Body of pancreas (tissue), 4 donors: ENCODE measurements around the gene MARCHF3. TPM values are rescaled to one million over a fixed set of nuclear protein-coding genes. Genes with fewer than 3 reads are reported as not detected.

Experiments
- ATAC-seq: fragments of 150-250 bp; one replicate; pipeline ENCODE4 v1.9.1; 2016
- DNase-seq, 4 donors: peaks; one replicate each; pipeline ENCODE4 v3.0.0-alpha.2; 2019
- H3K27ac ChIP-seq, 4 donors: fragments of 200-600 bp; sonication (generic); 1 replicate in 3 of 4; 2 replicates in 1 of 4; pipeline versions ENCODE4 v1.5.1 to v1.6.1; 2016 to 2019; ENCODE audit warnings: mild to moderate bottlenecking in 1 of 4, mixed read lengths in 1 of 4, moderate library complexity in 1 of 4
- H3K27me3 ChIP-seq, 2 donors: fragments of 200-600 bp; sonication (generic); one replicate each; pipeline ENCODE4 v1.6.0; 2016; ENCODE audit warnings: mild to moderate bottlenecking in 1 of 2
- H3K36me3 ChIP-seq, 2 donors: fragments of 200-600 bp; sonication (generic); replicated peaks in 1 of 2; 2 replicates each; pipeline ENCODE4 v1.5.1; 2016; ENCODE audit warnings: low read depth in 2 of 2; ENCODE audit not compliant: insufficient read depth in 1 of 2
- H3K4me1 ChIP-seq: fragments of 200-600 bp; sonication (generic); one replicate; pipeline ENCODE4 v1.6.0; 2016
- H3K4me3 ChIP-seq, 2 donors: fragments of 200-600 bp; sonication (generic); 1 replicate in 1 of 2; 2 replicates in 1 of 2; pipeline ENCODE4 v1.5.1; 2016 to 2019
- H3K9me3 ChIP-seq, 3 donors: fragments of 200-600 bp; sonication (generic); 1 replicate in 2 of 3; 2 replicates in 1 of 3; pipeline ENCODE4 v1.5.1; 2016
- POLR2A ChIP-seq, 3 donors: fragments of 450-650 bp; IDR thresholded peaks; one replicate each; pipeline ENCODE4 v1.6.1; 2016; ENCODE audit warnings: antibody characterized with exemption in 3 of 3, mild to moderate bottlenecking in 2 of 3
- WGBS, 2 donors: methylation state at CpG; one replicate each; pipeline ENCODE4 v1.1.5; 2017; 5-methylcytosine and 5-hydroxymethylcytosine counted together
- intact Hi-C: fragments of 100-400 bp; cut with DNase I; formaldehyde crosslinking; loops from one replicate; pipeline ENCODE4 v1.15.1; 2023
- total RNA-seq, 2 donors: library from RNA; depleted of rRNA; stranded (reverse); fragments of >200 nt; gene quantifications; one replicate each; pipeline ENCODE4 v1.1.0, GENCODE V29; 2016
- TF ChIP-seq, protein P1 (sequence below), 7 experiments: fragments of 450-650 bp in 4 of 7; fragments of 200-600 bp in 3 of 7; sonication (generic) in 3 of 7; IDR thresholded peaks; one replicate each; pipeline ENCODE4 v1.5.1; 2016 to 2019; ENCODE audit warnings: antibody characterized with exemption in 7 of 7

The MARCHF3 gene
- total RNA-seq, 2 donors from 2014 or later = 2.1 to 8.2 TPM

DNA sequence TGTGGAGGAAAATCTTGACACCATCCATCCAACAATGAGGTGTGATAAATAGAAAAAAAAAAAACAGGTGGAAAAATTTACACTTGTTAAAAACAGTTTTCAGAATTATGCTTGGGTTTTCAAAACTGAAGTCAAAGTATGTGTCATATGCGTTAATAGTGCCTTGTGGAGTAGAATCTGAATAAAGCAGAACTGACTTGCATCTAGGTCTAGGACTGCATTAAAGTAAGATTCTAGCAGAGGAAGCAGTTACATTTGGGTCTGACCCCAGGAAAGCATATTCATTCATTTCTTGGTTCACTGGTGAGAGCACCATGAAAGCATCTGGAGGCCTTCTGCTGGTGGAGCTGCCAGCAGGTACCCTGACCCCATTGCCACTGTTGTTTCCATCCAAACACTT lies 89.0 kb downstream of the MARCHF3 start:
- no peak overlapping the region for H3K27ac ChIP-seq
- ATAC-seq (no peak), DNase-seq (no peak)
- H3K4me1 ChIP-seq = peaks cover 6% of the 10 kb centered on the region
- H3K27me3 ChIP-seq = no peaks in the 10 kb centered on the region
- H3K9me3 ChIP-seq = no peaks in the 10 kb centered on the region
- whole genome bisulfite sequencing, 2 donors = 89 to 93% methylated on average over 1 of the region's 1 CpG
- intact Hi-C loops = no loop called here
- no peak overlapping the region for H3K4me3 ChIP-seq
- TF ChIP-seq, protein P1, sequence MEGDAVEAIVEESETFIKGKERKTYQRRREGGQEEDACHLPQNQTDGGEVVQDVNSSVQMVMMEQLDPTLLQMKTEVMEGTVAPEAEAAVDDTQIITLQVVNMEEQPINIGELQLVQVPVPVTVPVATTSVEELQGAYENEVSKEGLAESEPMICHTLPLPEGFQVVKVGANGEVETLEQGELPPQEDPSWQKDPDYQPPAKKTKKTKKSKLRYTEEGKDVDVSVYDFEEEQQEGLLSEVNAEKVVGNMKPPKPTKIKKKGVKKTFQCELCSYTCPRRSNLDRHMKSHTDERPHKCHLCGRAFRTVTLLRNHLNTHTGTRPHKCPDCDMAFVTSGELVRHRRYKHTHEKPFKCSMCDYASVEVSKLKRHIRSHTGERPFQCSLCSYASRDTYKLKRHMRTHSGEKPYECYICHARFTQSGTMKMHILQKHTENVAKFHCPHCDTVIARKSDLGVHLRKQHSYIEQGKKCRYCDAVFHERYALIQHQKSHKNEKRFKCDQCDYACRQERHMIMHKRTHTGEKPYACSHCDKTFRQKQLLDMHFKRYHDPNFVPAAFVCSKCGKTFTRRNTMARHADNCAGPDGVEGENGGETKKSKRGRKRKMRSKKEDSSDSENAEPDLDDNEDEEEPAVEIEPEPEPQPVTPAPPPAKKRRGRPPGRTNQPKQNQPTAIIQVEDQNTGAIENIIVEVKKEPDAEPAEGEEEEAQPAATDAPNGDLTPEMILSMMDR (IDR thresholded peaks at IDR 0.05) = no peak
- no peak for TF ChIP-seq POLR2A (IDR thresholded peaks at IDR 0.05)
- H3K36me3 ChIP-seq = no peaks in the 10 kb centered on the region

DNA sequence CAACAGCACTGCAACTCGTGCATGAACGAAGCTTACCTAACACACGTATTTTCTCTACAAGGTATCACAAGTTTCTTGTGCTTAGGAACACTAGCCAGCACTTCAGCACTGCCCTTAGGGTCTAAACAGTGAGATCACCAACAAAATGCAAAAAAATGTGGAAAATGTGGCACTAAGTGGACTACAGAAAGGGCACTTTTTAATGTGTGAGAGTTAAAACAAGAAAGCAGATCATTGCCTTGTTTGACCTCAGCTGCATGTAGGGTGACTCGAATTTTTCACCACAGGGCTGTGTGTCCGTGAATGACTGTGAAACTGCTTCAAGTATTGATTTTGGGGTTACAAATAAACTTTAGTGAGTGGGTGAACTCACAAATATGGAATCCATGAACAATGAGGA lies 90.5 kb downstream of the MARCHF3 start:
- intact Hi-C loops = no loop called here
- TF ChIP-seq POLR2A (IDR thresholded peaks at IDR 0.05) = no peak
- TF ChIP-seq, protein P1 (IDR thresholded peaks at IDR 0.05) = no peak
- Histone ChIP-seq H3K4me1 (peaks cover 6% of the 10 kb centered on the region), H3K27ac (peak overlapping the region in 1 of 4 donors; percentile 5), H3K4me3 (no peak overlapping the region), H3K27me3 (no peaks in the 10 kb centered on the region), H3K9me3 (no peaks in the 10 kb centered on the region), H3K36me3 (no peaks in the 10 kb centered on the region)
- 48 to 52% methylated on average over 5 of the region's 5 CpGs for WGBS, 2 donors
- DNase-seq (no peak), ATAC-seq (peak; percentile 47)

DNA sequence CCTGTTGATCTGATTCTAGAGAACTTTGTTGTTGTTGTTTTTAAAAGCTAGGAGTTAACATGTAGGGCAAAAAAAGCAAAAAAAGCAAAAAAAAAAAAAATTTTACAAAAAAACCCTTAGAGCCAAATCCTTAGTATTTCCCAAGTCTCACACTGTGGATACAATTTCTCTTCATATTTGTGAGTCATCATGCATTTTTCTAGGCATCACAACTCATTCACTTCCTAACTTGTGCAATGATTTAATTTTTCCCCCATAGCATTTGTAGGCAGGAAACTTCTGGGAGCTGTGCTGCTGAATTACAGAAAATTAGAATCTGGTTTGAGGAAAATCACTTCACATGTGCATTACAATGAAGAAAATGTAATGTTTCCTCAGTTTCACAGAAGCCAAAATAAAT lies 91.9 kb downstream of the MARCHF3 start:
- H3K4me3 ChIP-seq = no peak overlapping the region
- TF ChIP-seq, protein P1 (IDR thresholded peaks at IDR 0.05) = no peak
- TF ChIP-seq POLR2A (IDR thresholded peaks at IDR 0.05) = no peak
- H3K27ac ChIP-seq = no peak overlapping the region
- DNase-seq (no peak), ATAC-seq (no peak)
- intact Hi-C loops = no loop called here
- H3K27me3 ChIP-seq = no peaks in the 10 kb centered on the region
- no peaks in the 10 kb centered on the region for H3K36me3 ChIP-seq
- H3K9me3 ChIP-seq = no peaks in the 10 kb centered on the region
- peaks cover 6% of the 10 kb centered on the region for H3K4me1 ChIP-seq

DNA sequence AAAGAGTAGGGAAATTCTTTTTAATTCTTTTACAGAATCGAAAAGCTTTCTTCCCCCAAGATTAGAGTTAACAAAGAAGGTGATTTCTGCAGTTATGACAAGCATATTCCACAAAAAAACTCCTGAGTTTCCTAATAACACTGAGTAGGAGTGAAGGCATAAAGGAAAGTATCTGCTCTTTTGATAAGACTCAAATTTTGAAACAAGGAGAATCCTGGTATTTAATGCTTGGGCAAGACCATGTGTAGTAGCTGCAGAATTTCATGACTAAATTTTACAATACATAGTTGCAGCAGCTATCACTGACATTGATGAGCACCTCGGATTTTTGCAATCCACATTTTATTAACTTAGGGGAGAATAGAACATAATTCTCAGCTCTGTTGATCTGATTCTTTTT lies 92.6 kb downstream of the MARCHF3 start:
- ATAC-seq = no peak
- TF ChIP-seq POLR2A (IDR thresholded peaks at IDR 0.05) = no peak
- TF ChIP-seq, protein P1 (IDR thresholded peaks at IDR 0.05) = no peak
- intact Hi-C loops = no loop called here
- no peaks in the 10 kb centered on the region for H3K36me3 ChIP-seq
- no peaks in the 10 kb centered on the region for H3K27me3 ChIP-seq
- peaks cover 6% of the 10 kb centered on the region for H3K4me1 ChIP-seq
- 69 to 78% methylated on average over 2 of the region's 2 CpGs for WGBS, 2 donors
- DNase-seq = no peak
- H3K27ac ChIP-seq = no peak overlapping the region
- H3K9me3 ChIP-seq = no peaks in the 10 kb centered on the region
- H3K4me3 ChIP-seq = no peak overlapping the region

DNA sequence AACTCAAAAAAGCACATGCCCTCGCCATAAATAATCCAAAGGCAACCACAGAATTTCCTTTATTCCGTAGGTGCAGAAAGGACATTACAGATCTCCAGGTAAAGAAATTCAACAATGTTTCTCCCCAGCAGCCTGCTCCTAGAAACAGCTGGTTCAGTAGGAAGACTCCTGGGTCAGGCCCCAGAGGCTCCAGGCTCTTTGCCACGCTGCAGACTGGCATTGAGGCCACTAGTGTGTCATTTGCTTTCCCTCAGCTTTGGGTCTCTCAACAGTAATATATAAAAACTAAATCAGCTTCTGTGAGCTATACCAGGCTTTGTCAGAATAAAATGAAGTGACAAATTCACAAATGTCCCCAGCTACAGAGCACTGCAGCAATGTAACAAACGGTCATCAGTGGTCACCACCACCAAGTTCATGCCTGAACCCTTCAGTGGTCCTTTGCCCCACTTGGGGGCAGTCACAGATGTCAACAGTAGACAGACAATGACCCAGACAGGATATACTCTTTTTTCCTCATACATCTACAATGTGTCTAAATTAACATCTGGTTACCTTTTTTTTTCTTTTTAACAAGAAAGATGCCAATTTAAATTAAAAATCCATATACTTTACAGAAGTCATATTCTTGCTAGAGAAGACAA lies 93.5 kb downstream of the MARCHF3 start:
- peaks cover 6% of the 10 kb centered on the region for H3K4me1 ChIP-seq
- DNase-seq (no peak), ATAC-seq (no peak)
- WGBS, 2 donors = 78 to 83% methylated on average over 4 of the region's 4 CpGs
- no peaks in the 10 kb centered on the region for H3K27me3 ChIP-seq
- no peaks in the 10 kb centered on the region for H3K9me3 ChIP-seq
- no peak overlapping the region for H3K27ac ChIP-seq
- no peak overlapping the region for H3K4me3 ChIP-seq
- no peaks in the 10 kb centered on the region for H3K36me3 ChIP-seq
- intact Hi-C loops = no loop called here
- no peak for TF ChIP-seq POLR2A (IDR thresholded peaks at IDR 0.05)
- TF ChIP-seq, protein P1 (IDR thresholded peaks at IDR 0.05) = no peak
